CD14-positive monocyte (primary cell): Measurements from ENCODE around the gene HSPA1L. TPM values are rescaled to one million over a fixed set of nuclear protein-coding genes. Genes with fewer than 3 reads are reported as not detected.

Experiments used
- DNase-seq, 3 donors: peaks; one replicate each; pipeline ENCODE4 v3.0.0-alpha.2; 2011 to 2022
- H2AFZ ChIP-seq: 2 replicates; pipeline ENCODE4 v1.6.0; 2012; ENCODE audit warnings: mild to moderate bottlenecking, low read depth, low read length, inconsistent platforms; ENCODE audit not compliant: insufficient read depth, poor library complexity, severe bottlenecking
- H3K27ac ChIP-seq, 2 donors: 1 replicate in 1 of 2; 2 replicates in 1 of 2; pipeline ENCODE4 v1.5.1; 2012 to 2013; ENCODE audit warnings: low read length in 2 of 2, control low read depth in 1 of 2, inconsistent platforms in 1 of 2, low read depth in 1 of 2, mild to moderate bottlenecking in 1 of 2
- H3K27me3 ChIP-seq, 2 donors: one replicate each; pipeline versions ENCODE4 v1.6.0 to v1.6.1; 2011 to 2013; ENCODE audit warnings: low read length in 2 of 2; ENCODE audit not compliant: control insufficient read depth in 2 of 2, insufficient read depth in 2 of 2
- H3K36me3 ChIP-seq, 2 donors: replicated peaks in 1 of 2; 1 replicate in 1 of 2; 2 replicates in 1 of 2; pipeline versions ENCODE4 v1.5.1 to v1.6.1; 2012 to 2013; ENCODE audit warnings: low read length in 2 of 2, control low read depth in 1 of 2, inconsistent platforms in 1 of 2, mild to moderate bottlenecking in 1 of 2; ENCODE audit not compliant: insufficient read depth in 2 of 2, control insufficient read depth in 1 of 2
- H3K4me1 ChIP-seq, 2 donors: 1 replicate in 1 of 2; 2 replicates in 1 of 2; pipeline versions ENCODE4 v1.5.1 to v1.6.1; 2012 to 2013; ENCODE audit warnings: low read length in 2 of 2, control low read depth in 1 of 2, inconsistent platforms in 1 of 2, mild to moderate bottlenecking in 1 of 2, moderate library complexity in 1 of 2; ENCODE audit not compliant: insufficient read depth in 2 of 2, control insufficient read depth in 1 of 2
- H3K4me2 ChIP-seq: replicated peaks from 2 replicates; pipeline ENCODE3; 2012; ENCODE audit warnings: low read length, moderate library complexity, mild to moderate bottlenecking; ENCODE audit not compliant: poor library complexity, severe bottlenecking; ENCODE audit errors: extremely low read depth
- H3K4me3 ChIP-seq, 3 experiments: fragments of 200-600 bp in 1 of 3; sonication (generic) in 1 of 3; replicated peaks in 1 of 3; 1 replicate in 2 of 3; 2 replicates in 1 of 3; pipeline ENCODE4 v1.5.1; 2011 to 2013; ENCODE audit warnings: low read length in 3 of 3, mild to moderate bottlenecking in 3 of 3, control low read depth in 2 of 3, low read depth in 2 of 3, inconsistent platforms in 1 of 3, moderate library complexity in 1 of 3
- H3K79me2 ChIP-seq: 2 replicates; pipeline ENCODE4 v1.6.0; 2012; ENCODE audit warnings: mild to moderate bottlenecking, control low read depth, inconsistent platforms, low read length, moderate library complexity; ENCODE audit not compliant: insufficient read depth
- H3K9ac ChIP-seq: 2 replicates; pipeline ENCODE4 v1.6.0; 2017; ENCODE audit warnings: low read length, mild to moderate bottlenecking; ENCODE audit not compliant: insufficient read depth, poor library complexity, severe bottlenecking
- H3K9me3 ChIP-seq, 2 donors: replicated peaks in 1 of 2; 1 replicate in 1 of 2; 2 replicates in 1 of 2; pipeline versions ENCODE4 v1.5.1 to v1.6.1; 2012 to 2013; ENCODE audit warnings: low read length in 2 of 2, control low read depth in 1 of 2; ENCODE audit not compliant: control insufficient read depth in 1 of 2, insufficient read depth in 1 of 2
- H4K20me1 ChIP-seq: 2 replicates; pipeline ENCODE4 v1.6.0; 2012; ENCODE audit warnings: mild to moderate bottlenecking, low read length, control low read depth, moderate library complexity; ENCODE audit not compliant: insufficient read depth
- H3K27ac Mint-ChIP-seq, 7 donors: one replicate each; pipeline ENCODE4 v1.8.0; 2020; ENCODE audit warnings: mild to moderate bottlenecking in 7 of 7, mixed read lengths in 7 of 7, moderate library complexity in 6 of 7, inconsistent platforms in 2 of 7
- H3K27me3 Mint-ChIP-seq, 3 donors: one replicate each; pipeline ENCODE4 v1.8.0; 2021 to 2022; ENCODE audit warnings: low read depth in 3 of 3, mild to moderate bottlenecking in 3 of 3, mixed read lengths in 3 of 3, moderate library complexity in 3 of 3, inconsistent platforms in 1 of 3
- H3K36me3 Mint-ChIP-seq, 2 donors: one replicate each; pipeline ENCODE4 v1.8.0; 2020; ENCODE audit warnings: mixed read lengths in 2 of 2, inconsistent platforms in 1 of 2, mild to moderate bottlenecking in 1 of 2
- H3K4me1 Mint-ChIP-seq: one replicate; pipeline ENCODE4 v1.8.0; 2020; ENCODE audit warnings: mild to moderate bottlenecking, mixed read lengths
- H3K4me3 Mint-ChIP-seq, 2 donors: one replicate each; pipeline ENCODE4 v1.8.0; 2020; ENCODE audit warnings: mild to moderate bottlenecking in 2 of 2, mixed read lengths in 2 of 2, moderate library complexity in 1 of 2
- H3K9me3 Mint-ChIP-seq, 7 donors: one replicate each; pipeline ENCODE4 v1.8.0; 2020 to 2022; ENCODE audit warnings: mixed read lengths in 7 of 7, mild to moderate bottlenecking in 6 of 7, moderate library complexity in 6 of 7, inconsistent platforms in 2 of 7
- CTCF ChIP-seq: fragments of 200-600 bp; IDR thresholded peaks from one replicate; pipeline ENCODE4 v1.8.0; 2022; ENCODE audit warnings: antibody characterized with exemption, mild to moderate bottlenecking
- WGBS: methylation state at CpG from one replicate; pipeline ENCODE4 v1.1.5; 2013; ENCODE audit warnings: missing lambda C conversion rate; ENCODE audit not compliant: insufficient coverage; 5-methylcytosine and 5-hydroxymethylcytosine counted together
- intact Hi-C, 2 donors: fragments of 100-400 bp; cut with micrococcal nuclease; formaldehyde crosslinking; loops; one replicate each; pipeline versions ENCODE4 v1.15.0 to v1.15.1; 2023
- polyA plus RNA-seq, 3 donors: library from polyadenylated mRNA; depleted of rRNA in 1 of 3; unstranded in 2 of 3; stranded (reverse) in 1 of 3; fragments of 300-500 nt in 2 of 3; fragments of >200 nt in 1 of 3; fragmentation: Illumina TruSeq in 2 of 3; gene quantifications; 1 replicate in 2 of 3; 2 replicates in 1 of 3; pipeline ENCODE4 v1.2.3, GENCODE V29; 2012 to 2021

HSPA1L gene
- polyA plus RNA-seq, 3 donors = 0.53 to 0.72 (median 0.55) TPM

- intact Hi-C loops = loop anchor here (5.0 to 10.0 kb wide), 2 partner anchors 37 to 316 kb away; partner anchors contain the start of genes ATP6V1G2 (in 1 of the 2), DDX39B (in 1 of the 2), EHMT2 (in 1 of the 2) and NFKBIL1 (in 1 of the 2)
- H3K4me3 ChIP-seq = no peak overlapping the region
These were observed 45.3 kb upstream of the HSPA1L start for GRCh38 chr6:31860349-31860748.

GRCh38 chr6:31859923-31860322, 44.8 kb upstream of the HSPA1L start:
- TF ChIP-seq CTCF = no peak
- intact Hi-C loops = loop anchor here (5.0 to 10.0 kb wide), 2 partner anchors 37 to 315 kb away; partner anchors contain the start of genes ATP6V1G2 (in 1 of the 2), DDX39B (in 1 of the 2), EHMT2 (in 1 of the 2) and NFKBIL1 (in 1 of the 2)
- Mint-ChIP-seq H3K27ac (peak overlapping the region in 1 of 7 donors; percentile 40), H3K4me3 (peak overlapping the region in 1 of 2 donors; percentile 34), H3K27me3 (peaks cover 0 to 2% (median 2%) of the 10 kb centered on the region in 3 donors), H3K4me1 (peaks cover 23% of the 10 kb centered on the region), H3K36me3 (peaks cover 35 to 61% of the 10 kb centered on the region in 2 donors), H3K9me3 (peaks cover 0 to 5% (median 0%) of the 10 kb centered on the region in 7 donors)
- Histone ChIP-seq H3K27ac (no peak overlapping the region), H3K4me3 (no peak overlapping the region), H3K4me1 (peaks cover 22 to 28% of the 10 kb centered on the region in 2 donors), H3K9me3 (no peaks in the 10 kb centered on the region), H4K20me1 (peaks cover 6% of the 10 kb centered on the region), H3K9ac (no peak overlapping the region), H2AFZ (no peak overlapping the region), H3K79me2 (peaks cover 16% of the 10 kb centered on the region), H3K27me3 (no peaks in the 10 kb centered on the region), H3K4me2 (no peak overlapping the region), H3K36me3 (peaks cover 36 to 47% of the 10 kb centered on the region in 2 donors)
- WGBS = 95% methylated on average over 11 of the region's 11 CpGs
- no peak for DNase-seq

More at GRCh38 chr6:31860349-31860748, 45.3 kb upstream of the HSPA1L start:
- Mint-ChIP-seq H3K27ac (no peak overlapping the region), H3K36me3 (peaks cover 35 to 58% of the 10 kb centered on the region in 2 donors), H3K27me3 (peaks cover 0 to 2% (median 2%) of the 10 kb centered on the region in 3 donors), H3K4me1 (peaks cover 23% of the 10 kb centered on the region), H3K4me3 (no peak overlapping the region), H3K9me3 (peaks cover 0 to 5% (median 0%) of the 10 kb centered on the region in 7 donors)
- peaks cover 6% of the 10 kb centered on the region for H4K20me1 ChIP-seq
- peaks cover 36 to 47% of the 10 kb centered on the region in 2 donors for H3K36me3 ChIP-seq
- no peak overlapping the region for H3K27ac ChIP-seq
- H3K9ac ChIP-seq = no peak overlapping the region
- no peaks in the 10 kb centered on the region for H3K27me3 ChIP-seq
- no peak overlapping the region for H3K4me2 ChIP-seq
- 99% methylated on average over 13 of the region's 13 CpGs for WGBS
- peaks cover 16% of the 10 kb centered on the region for H3K79me2 ChIP-seq
- H3K9me3 ChIP-seq = no peaks in the 10 kb centered on the region
- no peak for DNase-seq
- H2AFZ ChIP-seq = no peak overlapping the region
- H3K4me1 ChIP-seq = peaks cover 22 to 28% of the 10 kb centered on the region in 2 donors
- TF ChIP-seq CTCF = no peak
